NCI-H1048 (cell line): ENCODE measurements around the gene AFAP1L2.

Source experiments
- DNase-seq: peaks from one replicate; lab custom pipeline; 2025; lab: John Stamatoyannopoulos, UW

AFAP1L2 gene

DNA sequence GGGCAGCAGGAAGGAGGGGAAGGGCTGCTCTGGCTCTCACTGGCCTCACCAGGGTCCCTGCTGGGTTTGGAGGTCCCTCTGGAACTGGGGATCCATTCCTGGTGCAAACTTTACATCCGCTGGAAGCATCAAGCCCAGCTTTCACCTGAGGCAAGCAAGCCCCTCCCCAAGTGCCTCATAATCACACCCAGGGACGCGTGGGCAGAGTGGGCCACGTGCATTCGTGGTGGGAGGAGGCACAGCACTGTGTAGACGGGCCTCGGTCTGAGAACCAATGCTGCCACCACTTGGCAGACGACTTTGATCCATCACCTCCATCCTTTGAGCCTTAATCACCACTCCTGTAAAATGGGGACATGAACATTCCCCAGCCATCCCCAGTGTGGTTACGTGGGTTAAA, 91.2 kb downstream of the AFAP1L2 start:
- DNase-seq: no peak

- DNase-seq: no peak
These were observed 92.6 kb downstream of the AFAP1L2 start for GRCh38 chr10:114311496-114312209.

DNA sequence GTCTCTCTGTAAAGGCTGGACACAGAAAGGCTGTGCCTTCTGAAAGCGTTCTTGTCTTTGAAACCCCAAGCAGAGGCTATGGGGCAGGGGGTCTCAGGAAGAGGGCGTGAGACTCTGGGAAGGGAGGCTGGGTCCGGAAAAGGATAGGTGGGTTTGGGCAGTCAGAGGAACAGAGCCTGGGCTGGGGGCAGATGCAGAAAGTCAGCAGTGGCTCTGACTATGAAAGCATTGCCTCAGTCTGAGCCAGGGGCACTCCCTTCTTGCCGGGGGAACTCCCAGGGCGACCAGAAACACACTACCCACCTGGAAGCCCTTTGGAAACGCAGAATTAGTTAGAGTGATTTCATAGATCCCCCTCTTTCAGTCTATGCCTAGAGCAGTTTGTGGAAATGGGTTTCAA, 93.3 kb downstream of the AFAP1L2 start:
- DNase-seq: no peak

DNA sequence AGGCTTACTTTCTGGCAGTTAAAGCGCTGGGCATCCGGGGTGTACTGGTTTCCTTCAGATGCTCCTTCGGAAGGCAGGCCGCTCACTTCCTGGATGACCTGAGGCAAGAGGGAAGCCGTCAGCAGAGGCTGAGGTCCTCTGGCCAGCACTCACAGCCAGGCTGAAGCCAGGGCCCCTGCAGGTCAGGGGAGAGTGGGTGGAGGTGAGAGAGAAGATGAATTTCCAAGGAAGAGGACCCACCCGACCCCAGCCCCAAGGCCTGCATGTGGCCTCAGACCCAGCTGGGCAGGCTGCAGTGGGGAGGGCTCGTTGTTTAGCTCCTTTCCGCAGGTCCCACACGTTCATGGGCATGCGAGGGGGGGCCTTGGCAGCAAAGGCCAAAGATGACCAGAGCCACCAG, 94.0 kb downstream of the AFAP1L2 start:
- no peak for DNase-seq

DNA sequence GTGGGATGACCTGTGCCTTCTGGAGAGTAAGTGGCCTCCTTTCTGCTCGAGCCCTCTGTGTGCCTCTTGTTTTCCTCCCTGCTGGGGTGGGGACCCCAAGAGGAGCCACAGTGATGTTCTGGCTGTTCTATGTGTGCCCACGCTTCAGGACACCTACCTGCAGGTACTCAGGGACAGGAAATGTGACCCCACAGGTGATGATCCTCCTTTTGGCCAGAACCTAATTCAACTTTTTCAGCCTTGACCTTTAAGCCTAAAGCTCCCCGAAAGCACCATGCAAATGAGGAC, 95.0 kb downstream of the AFAP1L2 start:
- no peak for DNase-seq

DNA sequence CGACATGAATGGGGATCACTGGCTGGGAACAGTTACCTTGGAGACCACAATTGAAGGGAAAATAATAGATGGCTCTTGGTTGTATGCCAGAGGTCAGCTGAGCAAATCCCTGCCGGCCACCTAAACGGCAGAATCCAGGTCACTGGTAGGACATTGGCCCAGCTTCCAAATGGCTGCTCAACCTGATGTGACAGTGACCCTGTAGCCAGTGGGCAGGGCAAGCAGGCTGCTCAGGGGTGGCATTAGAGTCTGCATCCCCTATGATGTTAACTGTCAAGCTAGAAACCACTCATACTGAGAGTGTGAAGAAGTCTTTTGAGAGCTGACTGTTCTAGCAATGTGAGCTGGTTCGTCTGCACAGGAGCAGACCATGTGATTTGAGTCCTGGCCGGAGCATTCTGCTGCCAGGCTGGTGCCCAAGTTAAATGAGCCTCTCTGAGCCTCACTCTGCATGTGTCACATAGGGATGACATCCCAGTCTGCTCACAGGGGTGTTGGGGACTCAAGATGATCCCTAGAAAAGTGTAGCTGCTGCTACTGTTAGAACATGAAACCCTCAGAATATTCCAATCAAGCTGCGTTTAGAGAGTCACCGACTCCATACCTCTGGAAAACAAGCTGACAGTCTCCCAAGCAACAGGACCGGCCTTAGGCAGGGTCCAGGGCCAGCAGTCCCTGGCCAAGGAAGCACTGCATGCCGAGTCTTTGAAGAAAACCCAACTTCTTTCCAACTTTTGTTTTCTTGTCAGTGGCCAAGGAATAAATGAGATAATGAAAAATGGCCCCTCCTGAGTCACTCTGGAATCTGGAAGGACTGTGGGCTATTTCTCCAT, 95.6 kb downstream of the AFAP1L2 start:
- no peak for DNase-seq

GRCh38 chr10:114307731-114308130, 96.6 kb downstream of the AFAP1L2 start:
- no peak for DNase-seq

GRCh38 chr10:114306116-114306973, 98.0 kb downstream of the AFAP1L2 start:
- no peak for DNase-seq

- no peak for DNase-seq
These were observed 98.8 kb downstream of the AFAP1L2 start for GRCh38 chr10:114305521-114305925.

- DNase-seq: peak; percentile 40
These were observed 99.5 kb downstream of the AFAP1L2 start for GRCh38 chr10:114304571-114305421.

DNA sequence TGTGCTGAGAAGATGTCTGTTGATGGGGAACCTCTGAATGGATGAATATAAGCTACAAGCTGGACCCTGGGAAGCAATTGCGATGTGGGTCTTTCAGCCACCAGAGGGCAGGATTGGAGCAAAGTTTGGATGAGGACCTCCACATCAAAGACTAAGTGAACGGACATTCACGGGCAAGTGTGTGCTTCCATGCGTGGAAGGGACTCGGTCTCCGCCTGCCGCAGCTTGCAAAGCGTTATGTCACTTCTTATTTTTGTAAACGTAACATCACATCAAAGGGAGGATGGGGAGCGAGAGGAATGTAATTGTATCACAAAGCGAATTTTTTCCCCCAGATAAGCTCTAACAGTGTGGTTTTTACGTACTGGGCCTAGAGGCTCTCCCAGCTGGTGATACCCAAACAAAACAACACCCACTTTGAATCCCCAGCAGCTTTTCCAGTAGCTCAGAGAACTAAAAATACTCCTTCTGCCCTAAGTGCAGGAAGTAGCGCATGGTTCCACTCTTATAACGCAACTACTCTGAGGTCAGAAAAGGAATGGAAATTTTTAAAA, 100.2 kb downstream of the AFAP1L2 start:
- DNase-seq: peak; percentile 39

- no peak for DNase-seq
These were observed 100.7 kb downstream of the AFAP1L2 start for GRCh38 chr10:114303556-114303955.

DNA sequence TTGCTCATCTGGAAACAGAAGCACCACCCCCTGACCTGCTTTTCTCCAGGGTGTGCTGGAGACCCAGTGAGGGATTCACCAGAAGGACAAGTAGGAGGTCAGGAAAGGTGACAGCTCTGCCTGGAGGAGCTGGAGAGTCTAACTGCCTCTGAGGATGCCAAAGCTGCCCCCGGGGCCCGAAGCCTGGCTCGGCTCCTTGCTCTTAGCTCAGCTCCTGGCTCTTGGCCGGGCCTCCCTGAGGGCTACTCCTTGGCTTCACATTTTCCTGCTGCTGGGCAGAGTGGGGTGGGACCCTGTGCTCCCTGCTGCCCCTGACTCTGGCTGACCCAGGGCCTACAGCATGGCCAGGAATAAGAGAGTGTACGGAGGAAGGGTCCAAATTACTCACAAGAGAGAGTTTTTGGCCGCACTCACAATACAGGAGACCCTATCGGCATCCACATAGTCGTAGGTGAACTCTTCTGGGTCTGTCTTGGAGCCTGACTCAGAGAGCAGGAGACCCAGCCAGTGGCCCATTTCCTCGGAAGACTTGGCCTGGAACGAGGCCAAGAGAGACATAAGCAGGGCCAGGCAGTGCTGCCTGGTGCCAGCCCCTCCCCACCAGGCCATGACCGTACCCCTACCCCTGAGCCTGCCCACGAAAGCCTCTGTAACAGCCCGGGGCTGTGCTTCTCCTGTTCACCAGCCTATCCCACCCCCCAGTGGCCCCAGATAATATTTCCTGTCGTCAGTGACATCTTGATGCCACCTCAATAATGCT, 102.2 kb downstream of the AFAP1L2 start:
- no peak for DNase-seq

- DNase-seq: no peak
These were observed 103.1 kb downstream of the AFAP1L2 start for GRCh38 chr10:114301177-114301576.

DNA sequence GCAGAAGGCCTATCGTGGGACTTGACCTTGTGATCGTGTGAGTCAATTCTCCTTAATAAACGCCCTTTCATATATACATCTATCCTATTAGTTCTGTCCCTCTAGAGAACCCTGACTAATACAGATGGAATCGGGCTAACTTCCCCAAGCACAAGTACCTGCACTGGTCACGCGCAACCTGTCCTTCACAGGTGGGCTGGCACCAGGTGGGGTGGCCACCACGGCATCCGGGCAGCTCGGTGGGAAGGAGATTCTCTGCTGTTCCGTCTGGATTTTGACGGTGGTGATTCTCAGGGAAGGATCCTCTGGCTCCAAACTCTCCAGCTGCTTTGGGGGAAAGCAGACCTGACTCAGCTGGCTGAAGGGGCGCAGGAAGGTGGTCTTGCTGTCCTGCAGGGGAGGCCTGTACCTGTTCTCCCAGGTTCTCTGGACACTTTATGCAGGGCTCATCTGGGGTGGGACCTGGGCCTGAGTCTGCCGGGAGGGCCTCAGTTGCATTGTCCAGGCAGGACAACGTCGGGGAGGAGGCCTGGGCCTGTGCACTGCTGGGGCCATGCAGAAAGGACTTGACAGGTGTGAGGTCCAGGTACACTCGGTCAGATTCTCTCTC, 104.2 kb downstream of the AFAP1L2 start:
- no peak for DNase-seq

DNA sequence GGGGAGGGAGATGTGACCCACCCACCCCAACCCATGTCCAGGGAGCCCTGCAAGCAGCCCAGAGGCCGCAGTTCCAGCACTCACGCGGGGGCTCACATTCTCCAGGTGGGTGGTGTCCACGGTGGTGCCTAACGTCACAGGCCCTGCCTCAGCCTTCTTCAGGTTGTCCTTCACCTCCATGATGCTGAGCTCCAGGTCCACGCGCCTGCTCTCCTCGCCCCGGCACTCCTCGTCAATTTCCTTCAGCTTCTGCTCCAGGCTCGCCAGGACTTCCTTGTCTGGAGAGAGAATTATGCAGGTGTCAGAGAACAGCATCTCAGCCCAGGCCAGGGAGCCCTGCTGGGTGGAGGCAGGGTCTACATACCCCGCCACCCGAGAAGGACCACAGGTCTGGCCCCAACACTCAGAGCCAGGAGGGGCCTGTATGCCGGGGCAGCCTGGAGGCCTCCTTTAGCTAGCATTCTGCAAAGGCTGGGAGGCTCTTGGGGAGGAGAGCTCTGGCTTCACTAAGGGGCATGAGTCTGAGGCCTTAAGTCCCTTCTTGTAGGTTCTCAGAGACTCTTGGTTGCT, 107.1 kb downstream of the AFAP1L2 start:
- no peak for DNase-seq

DNA sequence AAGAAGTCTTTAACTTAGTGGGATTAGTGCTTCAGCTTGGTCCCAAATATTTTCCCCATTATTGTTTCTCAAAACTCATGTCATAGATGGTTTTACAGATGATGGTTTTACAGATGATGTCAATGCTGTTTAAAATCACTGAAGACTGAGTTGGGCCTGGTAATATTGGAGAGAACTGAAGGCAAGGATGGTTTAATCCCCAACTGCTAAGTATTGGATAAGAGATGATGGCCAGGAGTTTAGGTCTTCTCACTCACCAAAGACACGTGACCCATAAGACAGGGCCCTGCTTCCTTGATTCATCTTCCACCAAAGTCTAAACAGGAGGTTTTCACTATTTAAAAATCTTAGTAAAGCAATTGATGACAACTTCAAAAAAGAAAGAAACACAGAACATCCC, 108.9 kb downstream of the AFAP1L2 start:
- DNase-seq: no peak

GRCh38 chr10:114294549-114294948, 109.8 kb downstream of the AFAP1L2 start:
- DNase-seq: no peak

GRCh38 chr10:114293075-114293474, 111.2 kb downstream of the AFAP1L2 start:
- DNase-seq: no peak

GRCh38 chr10:114291516-114291915, 112.8 kb downstream of the AFAP1L2 start:
- no peak for DNase-seq
